Nephron progenitor cell (in vitro differentiated cells): ENCODE data around the gene HECA.

Experiments
- DNase-seq: peaks from one replicate; pipeline ENCODE4 v3.0.0; 2021
- H3K27ac Mint-ChIP-seq: 2 replicates; pipeline ENCODE4 v1.8.0; 2021; ENCODE audit warnings: mild to moderate bottlenecking, moderate library complexity, mixed read lengths
- H3K27me3 Mint-ChIP-seq: 2 replicates; pipeline ENCODE4 v1.8.0; 2021; ENCODE audit warnings: mild to moderate bottlenecking, low read depth, mixed read lengths; ENCODE audit not compliant: poor library complexity
- H3K36me3 Mint-ChIP-seq: 2 replicates; pipeline ENCODE4 v1.8.0; 2021; ENCODE audit warnings: low read depth, mixed read lengths
- H3K4me1 Mint-ChIP-seq: 2 replicates; pipeline ENCODE4 v1.8.0; 2021; ENCODE audit warnings: mixed read lengths
- H3K4me3 Mint-ChIP-seq: 2 replicates; pipeline ENCODE4 v1.8.0; 2021; ENCODE audit warnings: mild to moderate bottlenecking, moderate library complexity, mixed read lengths
- H3K9me3 Mint-ChIP-seq: 2 replicates; pipeline ENCODE4 v1.8.0; 2021; ENCODE audit warnings: mild to moderate bottlenecking, moderate library complexity, mixed read lengths
- TF ChIP-seq, protein P1 (sequence below): fragments of 200-600 bp; sonication (generic); IDR thresholded peaks from 2 replicates; pipeline ENCODE4 v1.5.0; 2021; ENCODE audit warnings: antibody characterized with exemption

Gene HECA

DNA sequence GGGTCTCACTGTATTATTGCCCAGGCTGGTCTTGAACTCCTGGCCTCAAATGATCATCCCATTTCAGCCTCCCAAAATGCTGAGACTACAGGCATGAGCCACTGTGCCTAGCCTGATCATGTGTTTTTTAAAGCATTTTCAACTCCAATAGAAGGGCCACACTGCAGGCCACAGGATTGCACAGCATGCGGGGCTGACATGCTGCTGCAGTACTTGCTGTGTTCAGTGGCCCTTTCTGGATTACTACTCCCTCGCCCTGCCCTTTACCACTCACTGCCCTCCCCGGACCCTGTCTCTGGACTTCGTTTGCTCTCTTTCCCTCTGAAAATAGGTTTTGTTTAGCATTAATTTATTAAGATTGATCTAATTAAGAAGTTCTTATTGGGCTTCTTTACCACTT lies 37.3 kb downstream of the HECA start:
- no peaks in the 10 kb centered on the region for H3K4me1 Mint-ChIP-seq
- H3K27ac Mint-ChIP-seq, result peak overlapping the region; percentile 9
- H3K9me3 Mint-ChIP-seq, result no peaks in the 10 kb centered on the region
- H3K36me3 Mint-ChIP-seq, result peaks cover 49% of the 10 kb centered on the region
- H3K4me3 Mint-ChIP-seq, result no peak overlapping the region
- TF ChIP-seq, protein P1, sequence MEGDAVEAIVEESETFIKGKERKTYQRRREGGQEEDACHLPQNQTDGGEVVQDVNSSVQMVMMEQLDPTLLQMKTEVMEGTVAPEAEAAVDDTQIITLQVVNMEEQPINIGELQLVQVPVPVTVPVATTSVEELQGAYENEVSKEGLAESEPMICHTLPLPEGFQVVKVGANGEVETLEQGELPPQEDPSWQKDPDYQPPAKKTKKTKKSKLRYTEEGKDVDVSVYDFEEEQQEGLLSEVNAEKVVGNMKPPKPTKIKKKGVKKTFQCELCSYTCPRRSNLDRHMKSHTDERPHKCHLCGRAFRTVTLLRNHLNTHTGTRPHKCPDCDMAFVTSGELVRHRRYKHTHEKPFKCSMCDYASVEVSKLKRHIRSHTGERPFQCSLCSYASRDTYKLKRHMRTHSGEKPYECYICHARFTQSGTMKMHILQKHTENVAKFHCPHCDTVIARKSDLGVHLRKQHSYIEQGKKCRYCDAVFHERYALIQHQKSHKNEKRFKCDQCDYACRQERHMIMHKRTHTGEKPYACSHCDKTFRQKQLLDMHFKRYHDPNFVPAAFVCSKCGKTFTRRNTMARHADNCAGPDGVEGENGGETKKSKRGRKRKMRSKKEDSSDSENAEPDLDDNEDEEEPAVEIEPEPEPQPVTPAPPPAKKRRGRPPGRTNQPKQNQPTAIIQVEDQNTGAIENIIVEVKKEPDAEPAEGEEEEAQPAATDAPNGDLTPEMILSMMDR, result no peak
- H3K27me3 Mint-ChIP-seq, result no peaks in the 10 kb centered on the region
- no peak for DNase-seq

DNA sequence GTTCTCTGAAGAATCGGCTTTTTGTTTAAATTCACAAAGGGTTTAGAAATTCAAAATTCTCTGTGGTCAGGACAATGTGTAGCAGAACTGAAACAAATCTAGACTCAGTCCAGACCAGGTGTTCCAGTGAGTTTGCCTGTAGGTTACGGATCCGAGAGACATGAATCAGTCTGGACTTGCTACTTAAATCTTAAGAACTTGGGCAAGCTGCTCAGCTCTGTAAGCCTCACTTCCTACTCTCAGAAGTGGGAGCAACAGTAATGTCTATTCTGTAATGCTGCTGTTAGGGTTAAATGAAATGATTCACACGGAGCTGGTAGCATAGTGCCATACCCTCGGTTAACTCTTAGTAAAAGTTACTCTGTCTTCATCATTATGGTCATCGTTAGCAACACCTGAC lies 37.7 kb downstream of the HECA start:
- Mint-ChIP-seq H3K27me3 (no peaks in the 10 kb centered on the region), H3K36me3 (peaks cover 49% of the 10 kb centered on the region), H3K4me3 (no peak overlapping the region), H3K4me1 (no peaks in the 10 kb centered on the region), H3K9me3 (no peaks in the 10 kb centered on the region), H3K27ac (no peak overlapping the region)
- no peak for DNase-seq
- TF ChIP-seq, protein P1, result no peak

DNA sequence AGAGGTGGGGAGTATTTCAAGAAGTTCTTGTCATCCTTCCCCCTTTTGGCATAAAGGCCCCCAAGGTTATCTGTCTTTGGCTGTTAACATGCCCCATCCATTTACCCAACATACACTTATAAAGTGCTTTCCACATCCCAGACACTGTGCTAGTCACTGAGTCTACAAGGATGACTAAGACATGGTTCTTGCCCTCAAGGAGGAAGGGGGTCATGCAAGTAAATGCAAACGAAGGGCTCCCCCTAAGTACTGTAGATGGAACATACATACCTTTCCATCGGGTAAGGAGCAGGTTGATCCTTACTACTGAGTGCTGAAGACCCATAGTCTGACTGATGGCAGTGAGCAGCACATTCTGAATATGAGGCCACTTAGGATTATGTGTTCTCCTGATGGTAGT lies 38.3 kb downstream of the HECA start:
- Mint-ChIP-seq H3K4me3 (no peak overlapping the region), H3K4me1 (no peaks in the 10 kb centered on the region), H3K9me3 (no peaks in the 10 kb centered on the region), H3K27ac (no peak overlapping the region), H3K36me3 (peaks cover 51% of the 10 kb centered on the region), H3K27me3 (no peaks in the 10 kb centered on the region)
- DNase-seq, result no peak
- TF ChIP-seq, protein P1, result no peak

DNA sequence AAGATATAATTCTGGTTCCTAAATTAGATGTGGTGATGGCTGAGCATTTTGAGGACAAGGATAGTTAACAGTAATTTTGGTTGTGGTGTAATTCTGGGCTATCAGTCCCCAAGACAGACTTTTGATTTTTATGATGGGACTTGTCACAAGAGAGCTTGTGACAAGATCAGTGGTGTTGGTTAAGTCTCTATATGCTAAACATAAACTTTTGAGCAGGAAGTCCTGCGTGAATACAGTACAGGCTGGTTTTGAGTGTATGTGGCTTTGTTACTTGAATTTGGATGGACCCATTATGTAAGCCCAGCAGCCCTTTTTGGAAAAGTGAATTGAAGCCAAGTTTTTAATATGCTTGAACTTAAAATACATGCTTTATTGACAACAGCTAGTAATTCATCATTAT lies 38.9 kb downstream of the HECA start:
- no peak for DNase-seq
- Mint-ChIP-seq H3K27me3 (no peaks in the 10 kb centered on the region), H3K4me3 (no peak overlapping the region), H3K9me3 (no peaks in the 10 kb centered on the region), H3K36me3 (peaks cover 47% of the 10 kb centered on the region), H3K27ac (no peak overlapping the region), H3K4me1 (no peaks in the 10 kb centered on the region)
- TF ChIP-seq, protein P1, result no peak

DNA sequence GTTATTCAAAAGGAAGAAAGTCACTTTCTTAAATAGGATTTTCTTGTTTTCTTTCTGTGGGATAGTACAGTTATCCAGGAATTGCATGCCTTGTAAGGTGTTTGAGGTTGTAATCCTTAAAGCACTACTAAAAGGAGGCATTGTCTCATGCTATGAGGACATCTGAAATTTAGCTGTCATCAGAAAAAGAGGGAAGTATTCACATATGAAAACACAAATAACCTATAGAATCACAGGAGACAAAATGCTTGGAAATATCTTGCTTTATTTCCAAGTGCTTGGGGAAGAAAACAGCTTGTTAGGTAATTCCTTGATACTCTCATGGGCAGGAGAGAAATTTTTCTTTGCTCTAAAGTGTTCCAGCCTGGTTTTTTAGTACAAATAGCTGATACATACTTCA lies 40.1 kb downstream of the HECA start:
- DNase-seq, result no peak
- TF ChIP-seq, protein P1, result no peak
- H3K27me3 Mint-ChIP-seq, result no peaks in the 10 kb centered on the region
- no peaks in the 10 kb centered on the region for H3K4me1 Mint-ChIP-seq
- H3K36me3 Mint-ChIP-seq, result peaks cover 44% of the 10 kb centered on the region
- H3K4me3 Mint-ChIP-seq, result no peak overlapping the region
- H3K27ac Mint-ChIP-seq, result no peak overlapping the region
- no peaks in the 10 kb centered on the region for H3K9me3 Mint-ChIP-seq

DNA sequence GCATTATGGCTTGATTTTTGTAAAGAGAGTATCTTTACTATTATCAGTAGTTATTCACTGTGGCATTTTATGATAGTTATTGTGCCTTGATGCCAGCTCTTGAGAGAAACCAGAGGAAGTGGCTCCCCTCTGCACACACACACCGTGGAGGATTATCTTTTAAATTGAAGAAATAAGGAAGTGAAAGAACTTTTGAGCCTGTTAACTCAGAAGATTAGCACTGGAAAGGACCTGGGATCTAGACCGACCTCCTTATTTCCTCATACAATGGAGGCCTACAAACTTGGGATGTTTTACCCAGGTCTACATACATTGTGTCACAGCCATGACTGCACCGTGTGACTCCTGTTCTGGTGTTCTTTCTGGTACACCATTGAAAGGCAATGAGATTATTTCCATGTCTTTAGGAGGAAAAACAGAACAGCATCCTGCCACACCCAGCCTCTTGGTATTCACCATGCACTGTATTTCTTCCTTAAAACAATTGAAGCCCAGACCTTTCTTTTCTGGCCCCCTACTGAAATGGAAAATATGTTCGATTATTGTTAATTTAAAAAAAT lies 40.6 kb downstream of the HECA start:
- TF ChIP-seq, protein P1, result no peak
- DNase-seq, result no peak
- H3K9me3 Mint-ChIP-seq, result no peaks in the 10 kb centered on the region
- H3K4me3 Mint-ChIP-seq, result no peak overlapping the region
- no peak overlapping the region for H3K27ac Mint-ChIP-seq
- H3K36me3 Mint-ChIP-seq, result peaks cover 44% of the 10 kb centered on the region
- H3K27me3 Mint-ChIP-seq, result no peaks in the 10 kb centered on the region
- no peaks in the 10 kb centered on the region for H3K4me1 Mint-ChIP-seq
